Panc1 (cell line): ENCODE measurements around the gene ARSG.

Experiments used
- POLR2AphosphoS5 ChIP-seq: IDR thresholded peaks from 2 replicates; pipeline ENCODE4 v1.6.1; 2012; ENCODE audit warnings: mild to moderate bottlenecking, low read depth, low read length, moderate library complexity
- TF ChIP-seq, protein P1 (sequence below): fragments of 450-650 bp; IDR thresholded peaks from 2 replicates; pipeline ENCODE4 v1.5.1; 2017; ENCODE audit warnings: mild to moderate bottlenecking

DNA sequence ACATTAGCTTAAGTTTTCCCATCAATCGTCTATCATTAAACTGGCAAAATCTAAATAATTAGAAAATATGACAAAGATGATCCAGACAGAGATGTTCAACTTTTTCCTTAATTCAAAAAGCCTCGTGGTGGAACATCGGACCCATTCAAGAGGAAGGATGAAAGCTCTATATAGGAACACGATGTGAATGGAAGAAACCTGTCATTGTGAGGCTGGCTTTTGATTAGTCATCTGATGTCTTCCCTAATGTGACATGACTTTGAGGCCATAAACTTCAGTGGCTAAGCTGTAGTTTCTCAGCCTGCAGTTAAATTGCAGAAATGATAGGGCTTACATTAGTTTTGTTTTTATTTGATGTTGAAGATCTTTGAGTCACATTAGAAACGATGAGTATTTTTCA lies 42.4 kb upstream of the ARSG start:
- TF ChIP-seq, protein P1, sequence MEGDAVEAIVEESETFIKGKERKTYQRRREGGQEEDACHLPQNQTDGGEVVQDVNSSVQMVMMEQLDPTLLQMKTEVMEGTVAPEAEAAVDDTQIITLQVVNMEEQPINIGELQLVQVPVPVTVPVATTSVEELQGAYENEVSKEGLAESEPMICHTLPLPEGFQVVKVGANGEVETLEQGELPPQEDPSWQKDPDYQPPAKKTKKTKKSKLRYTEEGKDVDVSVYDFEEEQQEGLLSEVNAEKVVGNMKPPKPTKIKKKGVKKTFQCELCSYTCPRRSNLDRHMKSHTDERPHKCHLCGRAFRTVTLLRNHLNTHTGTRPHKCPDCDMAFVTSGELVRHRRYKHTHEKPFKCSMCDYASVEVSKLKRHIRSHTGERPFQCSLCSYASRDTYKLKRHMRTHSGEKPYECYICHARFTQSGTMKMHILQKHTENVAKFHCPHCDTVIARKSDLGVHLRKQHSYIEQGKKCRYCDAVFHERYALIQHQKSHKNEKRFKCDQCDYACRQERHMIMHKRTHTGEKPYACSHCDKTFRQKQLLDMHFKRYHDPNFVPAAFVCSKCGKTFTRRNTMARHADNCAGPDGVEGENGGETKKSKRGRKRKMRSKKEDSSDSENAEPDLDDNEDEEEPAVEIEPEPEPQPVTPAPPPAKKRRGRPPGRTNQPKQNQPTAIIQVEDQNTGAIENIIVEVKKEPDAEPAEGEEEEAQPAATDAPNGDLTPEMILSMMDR = no peak
- TF ChIP-seq POLR2AphosphoS5 = no peak
